Lung (tissue), 12 donors: ENCODE measurements around the gene BANF2. TPM values are rescaled to one million over a fixed set of nuclear protein-coding genes. Genes with fewer than 3 reads are reported as not detected.

Experiments used
- ATAC-seq: fragments of 200-7000 bp; cut with Tn5 transposase; one replicate; pipeline ENCODE4 v1.9.1; 2020; ENCODE audit warnings: moderate number of reproducible peaks; ENCODE audit not compliant: insufficient read depth, low FRiP score
- DNase-seq, 3 donors: peaks; one replicate each; pipeline ENCODE4 v3.0.0-alpha.2; 2013 to 2017
- H3K27ac ChIP-seq, 2 donors: one replicate each; pipeline ENCODE4 v1.5.1; 2013; ENCODE audit warnings: mild to moderate bottlenecking in 2 of 2, moderate library complexity in 2 of 2, control low read depth in 1 of 2, inconsistent platforms in 1 of 2, low read depth in 1 of 2, low read length in 1 of 2
- H3K27me3 ChIP-seq, 3 donors: one replicate each; pipeline ENCODE4 v1.5.1; 2013; ENCODE audit warnings: low read length in 2 of 3; ENCODE audit not compliant: control insufficient read depth in 3 of 3, insufficient read depth in 3 of 3
- H3K36me3 ChIP-seq, 4 donors: one replicate each; pipeline ENCODE4 v1.5.1; 2013; ENCODE audit warnings: low read length in 4 of 4, mild to moderate bottlenecking in 1 of 4, moderate library complexity in 1 of 4; ENCODE audit not compliant: control insufficient read depth in 4 of 4, insufficient read depth in 4 of 4
- H3K4me1 ChIP-seq, 5 donors: one replicate each; pipeline ENCODE4 v1.5.1; 2013; ENCODE audit warnings: low read length in 5 of 5, mild to moderate bottlenecking in 2 of 5, moderate library complexity in 1 of 5; ENCODE audit not compliant: control insufficient read depth in 5 of 5, insufficient read depth in 5 of 5
- H3K4me3 ChIP-seq: one replicate; pipeline ENCODE4 v1.5.1; 2013; ENCODE audit warnings: mild to moderate bottlenecking, control low read depth, moderate library complexity
- H3K9ac ChIP-seq, 2 donors: one replicate each; pipeline ENCODE4 v1.5.1; 2013; ENCODE audit warnings: low read length in 2 of 2, control low read depth in 1 of 2; ENCODE audit not compliant: insufficient read depth in 1 of 2
- H3K9me3 ChIP-seq, 4 donors: one replicate each; pipeline ENCODE4 v1.5.1; 2013; ENCODE audit warnings: low read length in 3 of 4, mild to moderate bottlenecking in 1 of 4, moderate library complexity in 1 of 4; ENCODE audit not compliant: control insufficient read depth in 4 of 4, insufficient read depth in 3 of 4
- WGBS, 2 donors: extraction: QIAGEN DNeasy Blood & Tissue Kit; methylation state at CpG; one replicate each; pipeline ENCODE4 v1.1.7; 2013; 5-methylcytosine and 5-hydroxymethylcytosine counted together
- polyA plus RNA-seq, 2 donors: library from polyadenylated mRNA; stranded (reverse); fragments of 200-250 nt; gene quantifications; one replicate each; pipeline ENCODE4 v1.2.1, GENCODE V29; 2013
- total RNA-seq, 2 donors: library from RNA; depleted of rRNA in 1 of 2; stranded (reverse); fragments of >200 nt in 1 of 2; gene quantifications; one replicate each; pipeline ENCODE4 v1.2.1, GENCODE V29; 2014 to 2021
- TF ChIP-seq, protein P1 (sequence below): IDR thresholded peaks from 2 replicates; pipeline ENCODE4 v1.5.1; 2012; ENCODE audit warnings: mild to moderate bottlenecking; ENCODE audit errors: control extremely low read depth, extremely low read depth
- donor health status: control.
- donor health status: control.
- donor health status: Bipolar disorder and iron deficiency.
- donor health status: healthy.
- donor health status: DM: yes; HTN: yes; CAD: no.

BANF2 gene
- total and polyA plus RNA-seq, 4 donors = not detected

DNA sequence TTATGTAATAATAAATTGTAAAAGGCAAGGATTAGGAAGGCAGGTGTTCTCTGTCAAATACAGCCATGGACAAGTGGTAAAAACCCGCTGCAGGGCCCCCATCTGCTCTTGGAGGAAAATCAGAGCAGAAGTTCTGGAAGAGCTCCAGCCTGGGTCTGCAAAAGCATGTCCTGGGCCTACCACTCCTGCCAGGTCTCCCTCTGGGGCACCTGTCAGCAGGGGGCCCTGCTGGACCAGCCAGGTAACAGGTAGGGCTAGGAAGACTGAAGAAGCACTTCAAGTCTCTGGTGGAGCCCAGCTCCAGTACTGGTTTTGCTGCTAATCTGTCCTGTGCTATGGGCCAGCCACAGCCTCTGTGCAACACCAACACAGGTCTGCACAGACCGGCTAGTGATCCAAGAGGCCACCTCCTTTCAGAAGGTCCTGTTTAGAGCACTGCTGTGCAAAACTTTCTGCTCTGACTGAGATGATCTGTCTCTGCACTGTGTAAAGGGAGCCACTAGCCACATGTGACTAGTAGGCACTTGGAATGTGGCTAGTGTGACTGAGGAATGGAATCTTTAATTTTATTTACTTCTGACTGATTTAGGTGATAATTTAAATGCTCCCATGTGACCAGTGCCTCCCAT is 47.9 kb upstream of the BANF2 start:
- peaks cover 4 to 50% (median 25%) of the 10 kb centered on the region in 5 donors for H3K4me1 ChIP-seq
- ATAC-seq = no peak
- H3K27me3 ChIP-seq = no peaks in the 10 kb centered on the region
- H3K9ac ChIP-seq = no peak overlapping the region
- TF ChIP-seq, protein P1, sequence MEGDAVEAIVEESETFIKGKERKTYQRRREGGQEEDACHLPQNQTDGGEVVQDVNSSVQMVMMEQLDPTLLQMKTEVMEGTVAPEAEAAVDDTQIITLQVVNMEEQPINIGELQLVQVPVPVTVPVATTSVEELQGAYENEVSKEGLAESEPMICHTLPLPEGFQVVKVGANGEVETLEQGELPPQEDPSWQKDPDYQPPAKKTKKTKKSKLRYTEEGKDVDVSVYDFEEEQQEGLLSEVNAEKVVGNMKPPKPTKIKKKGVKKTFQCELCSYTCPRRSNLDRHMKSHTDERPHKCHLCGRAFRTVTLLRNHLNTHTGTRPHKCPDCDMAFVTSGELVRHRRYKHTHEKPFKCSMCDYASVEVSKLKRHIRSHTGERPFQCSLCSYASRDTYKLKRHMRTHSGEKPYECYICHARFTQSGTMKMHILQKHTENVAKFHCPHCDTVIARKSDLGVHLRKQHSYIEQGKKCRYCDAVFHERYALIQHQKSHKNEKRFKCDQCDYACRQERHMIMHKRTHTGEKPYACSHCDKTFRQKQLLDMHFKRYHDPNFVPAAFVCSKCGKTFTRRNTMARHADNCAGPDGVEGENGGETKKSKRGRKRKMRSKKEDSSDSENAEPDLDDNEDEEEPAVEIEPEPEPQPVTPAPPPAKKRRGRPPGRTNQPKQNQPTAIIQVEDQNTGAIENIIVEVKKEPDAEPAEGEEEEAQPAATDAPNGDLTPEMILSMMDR = no peak
- H3K4me3 ChIP-seq = no peak overlapping the region
- H3K36me3 ChIP-seq = peaks cover 0 to 14% (median 11%) of the 10 kb centered on the region in 4 donors
- H3K27ac ChIP-seq = no peak overlapping the region
- peak; percentile 59 to 85 (median 77) for DNase-seq
- H3K9me3 ChIP-seq = no peaks in the 10 kb centered on the region
- 67 to 76% methylated on average over 2 of the region's 2 CpGs for WGBS, 2 donors

DNA sequence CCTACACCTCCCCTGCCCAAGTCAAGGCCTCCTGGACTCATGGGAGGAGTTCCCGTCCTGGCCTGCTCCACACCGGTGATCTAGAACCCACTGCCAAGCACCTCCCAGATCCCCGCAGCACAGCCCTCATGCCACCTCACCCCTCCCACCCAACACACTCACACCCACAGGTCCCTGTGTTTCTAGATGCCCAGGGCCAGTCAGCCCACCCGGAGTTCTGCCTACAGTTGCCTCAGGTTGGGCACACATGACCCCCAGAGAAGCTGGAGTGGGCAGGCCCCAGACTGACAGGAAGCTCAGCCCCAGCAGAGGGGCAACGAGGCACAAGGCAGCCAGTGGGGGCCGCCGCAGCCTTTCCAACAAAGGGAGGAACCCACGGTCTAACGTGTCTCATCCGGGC is 47.4 kb upstream of the BANF2 start:
- Histone ChIP-seq H3K4me3 (no peak overlapping the region), H3K36me3 (peaks cover 0 to 15% (median 11%) of the 10 kb centered on the region in 4 donors), H3K9me3 (no peaks in the 10 kb centered on the region), H3K9ac (no peak overlapping the region), H3K4me1 (peaks cover 4 to 46% (median 23%) of the 10 kb centered on the region in 5 donors), H3K27ac (no peak overlapping the region), H3K27me3 (no peaks in the 10 kb centered on the region)
- TF ChIP-seq, protein P1 = no peak
- 74 to 83% methylated on average over 10 of the region's 10 CpGs for WGBS, 2 donors
- no peak for DNase-seq
- ATAC-seq = no peak

DNA sequence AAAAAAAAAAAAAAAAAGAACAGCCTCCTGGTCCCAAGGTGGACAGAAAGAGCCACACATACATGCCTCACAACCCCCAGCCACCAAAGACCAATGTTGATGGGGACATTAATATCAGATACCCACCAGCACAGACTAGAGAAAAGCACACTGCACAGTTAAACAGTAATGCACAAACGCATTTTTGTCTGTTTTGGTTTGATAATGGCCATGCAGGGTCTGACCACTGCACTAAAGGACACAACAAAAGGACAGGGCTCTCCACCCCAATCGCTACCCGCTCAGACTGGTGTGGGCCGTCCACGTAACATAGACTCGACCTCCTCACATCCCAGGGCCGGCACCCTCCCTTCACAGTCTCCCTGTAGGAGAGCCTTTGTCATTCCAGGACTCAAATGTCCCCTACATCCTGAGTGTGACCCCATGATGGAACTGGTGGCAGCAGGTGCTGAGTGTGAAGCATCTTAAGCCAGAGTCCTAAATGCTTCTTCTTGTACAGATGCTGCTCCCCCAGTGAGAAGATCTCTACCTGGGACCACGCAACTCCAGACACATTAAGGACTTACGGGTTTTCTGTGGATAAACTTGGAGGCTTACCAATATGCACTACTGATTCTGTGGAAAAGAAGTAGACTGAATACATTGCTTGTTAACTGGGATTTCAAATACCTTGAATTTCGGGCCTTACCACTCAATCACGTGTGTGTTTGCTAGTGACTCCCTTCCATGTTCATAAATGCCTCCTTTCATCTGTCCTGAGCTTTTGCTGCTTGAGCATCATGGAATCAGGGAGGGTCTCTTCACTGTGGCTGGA is 45.7 kb upstream of the BANF2 start:
- Histone ChIP-seq H3K4me3 (no peak overlapping the region), H3K27me3 (no peaks in the 10 kb centered on the region), H3K9ac (no peak overlapping the region), H3K36me3 (peaks cover 9 to 27% (median 19%) of the 10 kb centered on the region in 4 donors), H3K4me1 (peaks cover 3 to 37% (median 15%) of the 10 kb centered on the region in 5 donors), H3K9me3 (peaks cover 0 to 6% (median 0%) of the 10 kb centered on the region in 4 donors), H3K27ac (no peak overlapping the region)
- no peak for DNase-seq
- TF ChIP-seq, protein P1 = no peak
- ATAC-seq = no peak
- WGBS, 2 donors = 95% methylated on average over 11 of the region's 11 CpGs
